ENCODE measurements around the gene IL1RN.

DNA sequence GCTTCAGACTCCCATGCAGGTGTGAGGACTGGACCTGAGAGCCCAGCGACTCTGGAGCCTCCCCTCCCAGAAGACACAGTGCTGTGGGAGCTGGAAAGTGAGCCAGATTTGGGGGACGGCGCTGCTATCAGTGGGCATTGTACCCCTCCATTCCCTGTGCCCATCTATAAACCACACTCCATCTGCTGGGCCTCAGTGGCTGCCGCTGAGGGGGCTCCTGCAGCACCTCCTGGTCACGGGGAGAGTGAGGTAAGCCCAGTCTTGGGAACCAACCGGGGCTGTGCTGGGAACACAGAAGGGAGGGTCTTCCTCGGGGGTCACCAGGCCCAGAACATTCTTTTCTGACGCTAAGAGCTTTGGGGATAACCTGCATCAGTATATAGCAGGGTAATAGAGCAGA lies 55.9 kb downstream of the IL1RN start:
- TF ChIP-seq, protein P1, sequence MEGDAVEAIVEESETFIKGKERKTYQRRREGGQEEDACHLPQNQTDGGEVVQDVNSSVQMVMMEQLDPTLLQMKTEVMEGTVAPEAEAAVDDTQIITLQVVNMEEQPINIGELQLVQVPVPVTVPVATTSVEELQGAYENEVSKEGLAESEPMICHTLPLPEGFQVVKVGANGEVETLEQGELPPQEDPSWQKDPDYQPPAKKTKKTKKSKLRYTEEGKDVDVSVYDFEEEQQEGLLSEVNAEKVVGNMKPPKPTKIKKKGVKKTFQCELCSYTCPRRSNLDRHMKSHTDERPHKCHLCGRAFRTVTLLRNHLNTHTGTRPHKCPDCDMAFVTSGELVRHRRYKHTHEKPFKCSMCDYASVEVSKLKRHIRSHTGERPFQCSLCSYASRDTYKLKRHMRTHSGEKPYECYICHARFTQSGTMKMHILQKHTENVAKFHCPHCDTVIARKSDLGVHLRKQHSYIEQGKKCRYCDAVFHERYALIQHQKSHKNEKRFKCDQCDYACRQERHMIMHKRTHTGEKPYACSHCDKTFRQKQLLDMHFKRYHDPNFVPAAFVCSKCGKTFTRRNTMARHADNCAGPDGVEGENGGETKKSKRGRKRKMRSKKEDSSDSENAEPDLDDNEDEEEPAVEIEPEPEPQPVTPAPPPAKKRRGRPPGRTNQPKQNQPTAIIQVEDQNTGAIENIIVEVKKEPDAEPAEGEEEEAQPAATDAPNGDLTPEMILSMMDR (IDR thresholded peaks at IDR 0.05), result no peak
- no peak for TF ChIP-seq POLR2A (IDR thresholded peaks at IDR 0.05)

Data from testis (tissue), 2 donors.